ENCODE data around the gene KRTAP4-8. TPM values are rescaled to one million over a fixed set of nuclear protein-coding genes. Genes with fewer than 3 reads are reported as not detected.
"Not testable (repeated sequence)": the region's sequence is repeated elsewhere in the genome, so short reads cannot be mapped to it uniquely, and the experiment has no call there.

KRTAP4-8 gene
- total and polyA plus RNA-seq, 12 donors, result not detected

GRCh38 chr17:41069031-41069430 is 28.9 kb downstream of the KRTAP4-8 start:
- WGBS, 4 donors, result 70 to 85% (median 78%) methylated on average over 3 of the region's 3 CpGs
- H3K9me3 ChIP-seq (replicated peaks in 1 of 3), result no peaks in the 10 kb centered on the region
- H3K27me3 ChIP-seq, result no peaks in the 10 kb centered on the region
- no peak overlapping the region for H3K27ac ChIP-seq
- intact Hi-C loops (cut with DNase I), result no loop called here
- H3K4me1 ChIP-seq (replicated peaks in 1 of 2), result no peaks in the 10 kb centered on the region
- no peak for TF ChIP-seq POLR2A (IDR thresholded peaks at IDR 0.05)
- TF ChIP-seq CTCF (IDR thresholded peaks at IDR 0.05), result no peak
- no peak for DNase-seq
- no peak overlapping the region for H3K4me3 ChIP-seq
- no peaks in the 10 kb centered on the region for H3K36me3 ChIP-seq (replicated peaks in 1 of 2)

- TF ChIP-seq CTCF (IDR thresholded peaks at IDR 0.05) (no peak), POLR2A (IDR thresholded peaks at IDR 0.05) (no peak)
Measured at GRCh38 chr17:41067281-41067680, 30.7 kb downstream of the KRTAP4-8 start.

GRCh38 chr17:41065829-41066624 is 31.9 kb downstream of the KRTAP4-8 start, which contains the start of gene KRTAP2-4:
KRTAP2-4 (minus strand) TSS chr17:41065879; CDS start chr17:41065845, 34 bp downstream.
- TF ChIP-seq POLR2A (IDR thresholded peaks at IDR 0.05) (no peak), CTCF (IDR thresholded peaks at IDR 0.05) (no peak)
- H3K9me3 ChIP-seq (replicated peaks in 1 of 3), result no peaks in the 10 kb centered on the region
- no peak within 1 kb of the TSS for H3K27ac ChIP-seq
- H3K27me3 ChIP-seq, result no peaks in the 10 kb centered on the region
- 86 to 94% (median 88%) methylated on average over 5 to 6 of the region's 6 CpGs for WGBS, 4 donors
- no peaks in the 10 kb centered on the region for H3K36me3 ChIP-seq (replicated peaks in 1 of 2)
- intact Hi-C loops (cut with DNase I), result no loop called here
- no peak within 1 kb of the TSS for H3K4me3 ChIP-seq
- DNase-seq, result no peak
- H3K4me1 ChIP-seq (replicated peaks in 1 of 2), result no peaks in the 10 kb centered on the region

More at GRCh38 chr17:41067281-41067680, 30.7 kb downstream of the KRTAP4-8 start:
- no peaks in the 10 kb centered on the region for H3K36me3 ChIP-seq (replicated peaks in 1 of 2)
- intact Hi-C loops (cut with DNase I), result no loop called here
- no peaks in the 10 kb centered on the region for H3K4me1 ChIP-seq (replicated peaks in 1 of 2)
- H3K4me3 ChIP-seq, result no peak overlapping the region
- H3K27ac ChIP-seq, result no peak overlapping the region
- DNase-seq, result no peak
- no peaks in the 10 kb centered on the region for H3K9me3 ChIP-seq (replicated peaks in 1 of 3)
- H3K27me3 ChIP-seq, result no peaks in the 10 kb centered on the region

GRCh38 chr17:41065016-41065689 is 32.8 kb downstream of the KRTAP4-8 start:
- WGBS, 4 donors, result 66 to 88% (median 72%) methylated on average over 7 of the region's 16 CpGs
- intact Hi-C loops (cut with DNase I); H3K4me3 ChIP-seq; H3K4me1 ChIP-seq (replicated peaks in 1 of 2); H3K9me3 ChIP-seq (replicated peaks in 1 of 3); DNase-seq; H3K27ac ChIP-seq; H3K27me3 ChIP-seq; H3K36me3 ChIP-seq (replicated peaks in 1 of 2): not testable (repeated sequence)

Data from adrenal gland (tissue), 12 donors.